Caco-2 (cell line): ENCODE measurements around the gene ZPBP. TPM values are rescaled to one million over a fixed set of nuclear protein-coding genes. Genes with fewer than 3 reads are reported as not detected.

Source experiments
- BruUV-seq: library from RNA; stranded (reverse); fragments of 400-500 nt; replicated peaks from 2 replicates; lab custom pipeline; 2021; lab: Mats Ljungman, UMichigan
- CTCF ChIA-PET: fragments of 300-600 bp; sonication (Branson Sonifier 250); formaldehyde crosslinking; loops from one replicate; lab custom pipeline; 2022; ENCODE audit warnings: antibody characterized with exemption; lab: Charles Lee
- POLR2A ChIA-PET: fragments of 300-600 bp; sonication (Branson Sonifier 250); formaldehyde crosslinking; loops from one replicate; lab custom pipeline; 2022; ENCODE audit warnings: antibody characterized with exemption; lab: Charles Lee
- DNase-seq, 2 experiments: peaks; one replicate each; pipeline versions ENCODE4 v3.0.0 to v3.0.0-alpha.2; 2020 to 2022
- H3K27me3 ChIP-seq: replicated peaks from 2 replicates; pipeline ENCODE4 v1.6.0; 2011; ENCODE audit warnings: low read length; ENCODE audit not compliant: control insufficient read depth, insufficient read depth
- H3K36me3 ChIP-seq: 2 replicates; pipeline ENCODE4 v1.5.1; 2011; ENCODE audit warnings: low read length; ENCODE audit not compliant: control insufficient read depth, insufficient read depth
- H3K4me1 ChIP-seq: fragments of 250-450 bp; sonication (Bioruptor Pico); 2 replicates; pipeline ENCODE4 v1.5.1; 2020; ENCODE audit warnings: mild to moderate bottlenecking
- H3K4me3 ChIP-seq: 2 replicates; pipeline ENCODE4 v1.5.1; 2011; ENCODE audit warnings: low read depth, mild to moderate bottlenecking, control low read depth, low read length
- H3K9me3 ChIP-seq: fragments of 250-450 bp; sonication (Bioruptor Pico); 2 replicates; pipeline ENCODE4 v1.5.1; 2020; ENCODE audit warnings: mild to moderate bottlenecking, moderate library complexity
- H3K27ac Mint-ChIP-seq: one replicate; pipeline ENCODE4 v1.8.0; 2022; ENCODE audit warnings: mixed read lengths; ENCODE audit not compliant: unreplicated experiment
- H3K27me3 Mint-ChIP-seq: one replicate; pipeline ENCODE4 v1.8.0; 2022; ENCODE audit warnings: mixed read lengths; ENCODE audit not compliant: insufficient read depth, unreplicated experiment
- H3K36me3 Mint-ChIP-seq: one replicate; pipeline ENCODE4 v1.8.0; 2022; ENCODE audit warnings: mild to moderate bottlenecking, mixed read lengths; ENCODE audit not compliant: insufficient read depth, unreplicated experiment
- H3K4me1 Mint-ChIP-seq: one replicate; pipeline ENCODE4 v1.8.0; 2022; ENCODE audit warnings: low read depth, mixed read lengths; ENCODE audit not compliant: unreplicated experiment
- H3K4me3 Mint-ChIP-seq: one replicate; pipeline ENCODE4 v1.8.0; 2022; ENCODE audit warnings: mild to moderate bottlenecking, moderate library complexity, mixed read lengths; ENCODE audit not compliant: unreplicated experiment
- H3K9me3 Mint-ChIP-seq: one replicate; pipeline ENCODE4 v1.8.0; 2022; ENCODE audit warnings: mixed read lengths; ENCODE audit not compliant: unreplicated experiment
- CTCF ChIP-seq, 2 experiments: fragments of 200-600 bp in 1 of 2; IDR thresholded peaks; 1 replicate in 1 of 2; 2 replicates in 1 of 2; pipeline versions ENCODE4 v1.5.1 to v1.8.0; 2011 to 2022; ENCODE audit warnings: antibody characterized with exemption in 1 of 2, control low read depth in 1 of 2, inconsistent platforms in 1 of 2, low read depth in 1 of 2, low read length in 1 of 2, mild to moderate bottlenecking in 1 of 2, moderate library complexity in 1 of 2; ENCODE audit not compliant: insufficient read depth in 1 of 2, severe bottlenecking in 1 of 2, unreplicated experiment in 1 of 2
- intact Hi-C: fragments of 100-400 bp; cut with micrococcal nuclease; formaldehyde crosslinking; loops from one replicate; pipeline ENCODE4 v1.10.0; 2022; ENCODE audit not compliant: unreplicated experiment
- total RNA-seq: library from RNA; stranded (reverse); gene quantifications from 2 replicates; pipeline ENCODE4 v1.2.3, GENCODE V29; 2022

Gene ZPBP
- total RNA-seq, 1 experiment from 2014 or later = not detected

GRCh38 chr7:49995681-49996080 lies 97.4 kb downstream of the ZPBP start:
- Mint-ChIP-seq H3K27ac (no peak overlapping the region), H3K36me3 (no peaks in the 10 kb centered on the region), H3K27me3 (peaks cover 4% of the 10 kb centered on the region), H3K9me3 (no peaks in the 10 kb centered on the region), H3K4me3 (no peak overlapping the region), H3K4me1 (no peaks in the 10 kb centered on the region)
- DNase-seq = no peak
- ChIA-PET CTCF (no interaction called here), POLR2A (no interaction called here)
- no peaks in the 10 kb centered on the region for H3K4me1 ChIP-seq
- no peak for TF ChIP-seq CTCF (IDR thresholded peaks at IDR 0.05; ENCODE audit: insufficient read depth in 1 of 2, low read depth in 1 of 2, low read length in 1 of 2, severe bottlenecking in 1 of 2, unreplicated experiment in 1 of 2)
- BruUV-seq = no TSS peak
- H3K36me3 ChIP-seq = no peaks in the 10 kb centered on the region
- intact Hi-C loops = no loop called here
- no peaks in the 10 kb centered on the region for H3K27me3 ChIP-seq
- H3K4me3 ChIP-seq = no peak overlapping the region
- H3K9me3 ChIP-seq = no peaks in the 10 kb centered on the region; the same call in 1 of the 2 replicates

DNA sequence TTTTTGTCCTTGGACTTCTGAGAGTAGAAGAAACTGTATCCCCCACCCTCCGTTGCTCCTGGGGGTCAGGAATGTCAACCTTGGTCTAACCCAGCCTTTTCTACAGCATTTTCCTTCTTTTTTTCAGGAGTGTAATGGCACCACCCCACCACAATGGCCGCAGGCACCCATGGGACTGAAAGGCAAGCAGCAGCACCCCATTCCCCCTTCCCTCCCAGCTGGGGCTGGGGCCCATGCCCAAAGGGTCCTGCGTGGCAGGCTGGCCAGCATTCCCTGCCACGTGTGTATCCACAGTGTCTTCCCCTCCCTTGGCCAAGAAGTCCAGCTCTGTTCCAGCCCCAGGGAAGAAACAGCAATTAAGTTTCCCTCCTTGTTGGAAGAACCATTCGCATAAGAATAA lies 106.9 kb downstream of the ZPBP start:
- POLR2A ChIA-PET = no interaction called here
- Histone ChIP-seq H3K4me3 (no peak overlapping the region), H3K36me3 (no peaks in the 10 kb centered on the region), H3K27me3 (no peaks in the 10 kb centered on the region), H3K9me3 (peaks cover 22% of the 10 kb centered on the region), H3K4me1 (no peaks in the 10 kb centered on the region)
- no peak for TF ChIP-seq CTCF (IDR thresholded peaks at IDR 0.05; ENCODE audit: insufficient read depth in 1 of 2, low read depth in 1 of 2, low read length in 1 of 2, severe bottlenecking in 1 of 2, unreplicated experiment in 1 of 2)
- intact Hi-C loops = no loop called here
- Mint-ChIP-seq H3K27me3 (no peaks in the 10 kb centered on the region), H3K36me3 (no peaks in the 10 kb centered on the region), H3K9me3 (peaks cover 9% of the 10 kb centered on the region), H3K4me1 (no peaks in the 10 kb centered on the region), H3K4me3 (no peak overlapping the region), H3K27ac (no peak overlapping the region)
- no TSS peak for BruUV-seq
- CTCF ChIA-PET = no interaction called here
- DNase-seq = no peak

DNA sequence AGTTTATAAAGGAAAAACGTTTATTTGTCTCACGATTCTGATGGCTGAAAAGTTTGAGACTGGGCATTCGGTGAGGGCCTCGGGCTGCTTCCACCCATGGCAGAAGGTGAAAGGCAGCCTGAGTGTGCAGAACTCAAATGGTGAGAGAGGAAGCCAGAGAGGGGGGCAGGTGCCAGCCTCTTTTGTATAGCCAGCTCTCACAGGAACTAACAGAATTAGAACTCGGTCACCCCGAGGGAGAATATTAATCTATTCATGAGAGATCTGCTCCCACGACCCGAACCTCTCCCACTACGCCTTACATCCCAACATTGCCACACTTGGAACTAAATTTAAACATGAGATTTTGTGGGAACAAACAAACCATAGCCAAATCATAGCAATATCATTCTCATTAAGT lies 112.6 kb downstream of the ZPBP start:
- TF ChIP-seq CTCF (IDR thresholded peaks at IDR 0.05; ENCODE audit: insufficient read depth in 1 of 2, low read depth in 1 of 2, low read length in 1 of 2, severe bottlenecking in 1 of 2, unreplicated experiment in 1 of 2) = no peak
- Histone ChIP-seq H3K4me3 (no peak overlapping the region), H3K4me1 (no peaks in the 10 kb centered on the region), H3K9me3 (0 out of 2 replicates have a peak, but pooled peaks cover 3% of the 10 kb centered on the region), H3K36me3 (no peaks in the 10 kb centered on the region), H3K27me3 (no peaks in the 10 kb centered on the region)
- no TSS peak for BruUV-seq
- no peak overlapping the region for H3K4me3 Mint-ChIP-seq
- ChIA-PET CTCF (no interaction called here), POLR2A (no interaction called here)
- H3K4me1 Mint-ChIP-seq = no peaks in the 10 kb centered on the region
- H3K36me3 Mint-ChIP-seq = no peaks in the 10 kb centered on the region
- intact Hi-C loops = no loop called here
- no peak overlapping the region for H3K27ac Mint-ChIP-seq
- DNase-seq = no peak
- no peaks in the 10 kb centered on the region for H3K9me3 Mint-ChIP-seq
- peaks cover 4% of the 10 kb centered on the region for H3K27me3 Mint-ChIP-seq
